ENCODE results near the gene ARHGEF1.

Gene ARHGEF1

DNA sequence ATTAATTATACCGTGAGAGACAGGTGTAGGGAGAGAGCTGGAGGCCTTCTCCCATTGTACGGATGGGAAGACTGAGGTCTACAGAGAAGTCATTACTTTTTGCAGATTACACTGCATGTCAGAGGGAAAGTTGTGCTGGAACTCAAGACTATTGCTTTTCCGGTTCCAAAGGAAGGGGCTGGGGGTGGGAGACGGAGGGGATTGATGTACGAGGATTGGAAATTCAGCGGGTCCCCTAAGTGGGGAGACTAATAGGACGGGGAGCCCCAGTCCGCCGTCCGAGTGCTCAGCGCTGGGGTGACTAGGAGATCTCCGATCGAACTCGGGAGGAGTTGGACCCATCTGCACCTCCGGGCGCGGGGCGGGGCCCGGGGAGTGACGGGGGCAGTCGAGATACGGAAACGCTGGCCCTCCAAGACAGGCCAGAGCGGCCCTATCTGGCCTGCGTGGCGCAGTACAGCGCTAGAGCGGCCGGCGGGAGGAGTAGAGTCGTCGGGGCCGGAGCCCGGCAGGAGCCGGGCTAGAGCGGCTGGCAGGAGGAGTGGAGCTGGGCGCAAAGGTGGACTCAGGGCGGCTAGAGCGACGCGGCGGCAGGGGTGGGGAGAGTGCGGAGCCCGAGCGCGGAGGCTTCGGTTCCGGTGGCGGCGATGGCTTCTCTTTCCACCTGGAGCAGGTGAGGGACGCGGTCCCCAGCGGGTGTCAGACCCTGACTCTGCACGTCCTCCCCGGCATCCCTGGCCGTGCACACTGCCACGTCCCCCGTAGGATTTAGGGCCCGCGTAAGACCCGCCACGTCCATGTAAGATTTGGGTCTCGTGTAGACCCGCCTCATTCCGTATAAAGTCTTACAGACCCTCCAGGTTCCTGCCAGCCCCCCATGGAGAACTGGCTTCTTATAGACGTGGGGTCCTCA, 1.1 kb downstream of the ARHGEF1 start:
- peak; percentile 94 for DNase-seq

DNA sequence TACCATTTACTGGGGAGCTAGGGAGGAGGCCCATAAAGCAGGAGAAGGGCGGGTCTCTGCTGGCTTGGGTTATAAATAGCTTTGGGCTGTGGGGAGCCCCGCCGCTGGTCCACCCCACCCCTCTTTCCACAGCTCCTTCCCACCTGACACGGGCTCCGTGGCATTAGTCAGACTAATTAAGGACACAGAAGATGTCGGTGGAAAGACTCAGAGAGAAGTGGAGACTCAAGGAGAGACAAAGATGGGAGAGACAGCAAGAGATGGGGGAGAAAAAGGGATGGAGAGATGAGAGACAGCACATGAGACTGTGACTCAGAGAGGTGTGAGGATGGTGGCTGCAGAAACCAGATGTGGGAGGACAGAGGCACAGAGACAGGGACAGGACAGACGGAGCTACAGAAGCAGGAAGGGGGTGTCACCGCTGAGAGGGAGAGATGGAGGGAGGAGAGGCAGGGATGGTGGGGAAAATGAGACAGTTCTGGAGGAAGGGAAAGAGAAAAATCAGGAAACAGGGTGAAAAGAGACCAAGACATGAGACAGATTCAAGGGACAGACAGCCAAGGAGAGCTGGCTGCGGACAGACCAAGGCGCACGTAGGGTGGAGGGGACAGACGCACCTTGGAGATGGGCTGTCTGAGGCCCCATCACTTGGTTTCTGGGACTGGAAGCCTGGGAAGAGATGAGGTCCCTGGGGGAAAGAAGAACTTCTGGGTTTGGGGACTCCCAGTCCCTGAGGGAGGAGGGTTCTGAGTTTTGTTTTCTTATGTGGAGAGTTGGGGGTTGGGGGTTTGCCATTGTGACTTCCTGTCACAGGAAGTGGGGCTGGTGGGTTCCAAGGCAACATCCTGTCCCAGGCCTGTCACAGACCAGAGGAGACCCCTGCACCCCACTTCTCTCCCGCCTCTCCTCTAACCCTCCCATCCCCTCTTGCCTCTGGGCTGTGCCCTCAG, 4.1 kb downstream of the ARHGEF1 start:
- peak; percentile 74 for DNase-seq

DNA sequence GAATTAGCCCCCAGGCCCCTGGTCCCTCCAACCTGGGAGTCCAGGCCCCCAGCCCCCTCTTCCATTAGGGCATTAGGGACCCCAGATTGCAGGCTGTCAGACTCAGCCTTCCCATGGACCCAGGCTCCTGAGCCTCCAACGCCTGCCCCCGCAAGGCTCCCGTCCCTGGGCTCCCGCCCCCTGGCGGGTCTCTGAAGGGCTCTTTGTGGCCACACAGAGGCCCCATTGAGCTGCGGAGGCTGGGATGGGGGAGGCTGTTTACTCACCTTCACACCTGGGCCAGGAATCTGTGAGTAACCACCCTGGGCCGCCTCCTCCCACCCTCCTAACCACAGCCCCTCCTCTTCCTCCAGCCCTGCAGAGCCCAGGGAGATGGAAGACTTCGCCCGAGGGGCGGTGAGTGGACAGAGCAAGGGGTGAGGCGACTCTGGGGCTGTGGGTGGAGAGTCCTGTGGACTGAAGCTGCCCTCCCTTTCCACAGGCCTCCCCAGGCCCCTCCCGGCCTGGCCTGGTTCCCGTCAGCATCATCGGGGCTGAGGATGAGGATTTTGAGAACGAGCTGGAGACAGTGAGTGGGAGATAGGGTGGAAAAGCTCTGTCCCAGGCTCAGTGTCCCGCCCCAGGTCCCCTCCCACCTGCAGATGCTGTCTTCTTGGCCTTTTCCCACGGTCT, 4.9 kb downstream of the ARHGEF1 start:
- DNase-seq = peak; percentile 78

DNA sequence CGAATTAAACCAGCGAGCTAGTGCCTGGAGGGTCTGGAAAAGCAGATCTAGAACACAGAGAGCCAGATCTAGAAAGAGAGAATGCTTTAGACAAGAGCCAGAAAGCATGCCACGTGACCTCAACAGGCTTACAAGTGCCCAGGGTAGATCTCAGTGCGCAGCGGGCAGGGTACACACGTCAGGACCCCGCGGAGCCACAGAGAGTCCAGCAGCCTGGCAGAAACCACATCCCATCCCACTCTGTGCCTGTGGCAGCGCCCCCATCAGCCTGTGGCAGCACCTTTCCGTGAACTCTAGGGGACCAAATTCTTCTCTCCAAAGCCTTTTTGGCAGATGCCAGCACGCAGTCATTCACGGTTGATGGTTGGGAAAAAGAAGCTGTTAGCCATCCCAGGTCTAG, 5.9 kb downstream of the ARHGEF1 start:
- no peak for DNase-seq

DNA sequence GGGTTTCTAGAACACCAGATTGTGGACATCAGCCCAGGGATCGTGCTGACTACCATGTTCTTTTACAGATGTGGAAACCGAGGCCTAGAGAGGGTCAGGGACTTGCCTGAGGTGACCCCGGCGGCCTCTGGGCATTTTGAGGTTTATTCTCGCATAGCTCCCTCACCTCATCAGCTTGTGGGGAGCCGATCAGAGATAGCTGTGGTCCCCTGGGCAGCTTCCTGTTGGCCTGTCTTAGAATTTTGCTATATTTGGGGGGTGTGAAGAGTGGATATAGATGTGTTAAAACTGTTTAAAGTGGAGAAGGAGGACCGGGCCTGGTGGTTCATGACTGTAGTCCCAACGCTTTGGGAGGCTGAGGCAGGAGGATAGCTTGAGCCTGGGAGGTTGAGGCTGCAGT, 6.9 kb downstream of the ARHGEF1 start:
- no peak for DNase-seq

DNA sequence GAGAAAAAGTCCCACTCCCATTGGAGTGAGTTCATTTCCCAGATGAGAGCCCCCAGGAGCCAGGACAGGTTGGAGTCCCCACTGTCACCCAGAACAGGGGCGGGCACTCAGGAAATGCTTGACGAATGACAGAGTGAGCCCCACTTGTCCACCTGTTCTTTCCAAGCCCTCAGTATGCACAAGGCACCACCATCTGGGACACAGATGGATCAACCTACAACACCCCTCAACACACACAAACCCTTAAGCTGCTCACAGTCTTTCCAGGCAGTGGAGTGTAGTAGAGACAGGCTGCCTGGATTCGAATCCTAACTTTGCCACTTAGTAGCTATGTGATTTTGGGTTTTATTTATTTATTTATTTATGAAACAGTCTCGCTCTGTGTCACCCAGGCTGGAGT, 8.0 kb downstream of the ARHGEF1 start:
- DNase-seq = no peak

DNA sequence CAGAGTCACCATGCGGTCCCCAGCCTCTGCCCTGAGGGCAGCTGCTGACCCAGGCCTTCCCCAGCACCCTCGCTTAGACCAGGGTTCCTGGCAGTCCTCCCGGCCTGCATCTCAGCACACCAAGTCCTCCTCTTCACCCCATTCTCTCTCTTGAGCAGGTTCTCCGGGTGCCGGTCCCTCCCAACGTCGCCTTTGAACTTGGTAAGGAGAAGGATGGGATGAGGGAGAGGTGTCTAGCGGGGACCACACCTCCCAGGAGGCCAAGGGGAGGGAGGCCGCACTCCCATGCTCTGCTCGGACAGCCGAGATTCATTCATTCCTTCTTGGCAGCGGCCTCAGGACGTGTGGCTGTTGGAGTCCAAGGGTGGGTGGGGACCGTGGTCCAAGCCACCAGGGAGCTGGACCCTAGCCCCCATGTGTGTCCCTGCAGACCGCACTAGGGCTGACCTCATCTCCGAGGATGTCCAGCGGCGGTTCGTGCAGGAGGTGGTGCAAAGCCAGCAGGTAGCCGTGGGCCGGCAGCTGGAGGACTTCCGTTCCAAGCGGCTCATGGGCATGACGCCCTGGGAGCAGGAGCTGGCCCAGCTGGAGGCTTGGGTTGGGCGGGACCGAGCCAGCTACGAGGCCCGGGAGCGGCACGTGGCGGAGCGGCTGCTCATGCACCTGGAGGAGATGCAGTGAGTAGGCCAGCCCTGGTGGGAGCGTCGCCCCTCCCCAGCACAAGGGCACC, 9.4 kb downstream of the ARHGEF1 start:
- DNase-seq = no peak

DNA sequence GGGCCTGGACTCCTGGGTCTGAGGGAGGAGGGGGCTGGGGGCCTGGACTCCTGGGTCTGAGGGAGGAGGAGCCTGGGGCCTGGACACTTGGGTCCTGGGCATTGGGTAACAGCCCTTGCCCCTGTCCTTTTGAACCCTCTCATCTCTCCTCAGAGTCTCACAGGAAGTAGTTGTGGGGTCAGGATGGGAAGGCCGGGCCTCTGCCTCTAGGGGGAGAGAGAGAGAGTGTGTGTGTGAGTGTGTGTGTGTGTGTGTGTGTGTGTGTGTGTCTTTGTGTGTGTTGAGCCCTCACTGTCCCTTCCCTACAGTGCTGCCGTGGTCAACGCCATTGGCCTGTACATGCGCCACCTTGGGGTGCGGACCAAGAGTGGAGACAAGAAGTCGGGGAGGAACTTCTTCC, 10.9 kb downstream of the ARHGEF1 start:
- no peak for DNase-seq

DNA sequence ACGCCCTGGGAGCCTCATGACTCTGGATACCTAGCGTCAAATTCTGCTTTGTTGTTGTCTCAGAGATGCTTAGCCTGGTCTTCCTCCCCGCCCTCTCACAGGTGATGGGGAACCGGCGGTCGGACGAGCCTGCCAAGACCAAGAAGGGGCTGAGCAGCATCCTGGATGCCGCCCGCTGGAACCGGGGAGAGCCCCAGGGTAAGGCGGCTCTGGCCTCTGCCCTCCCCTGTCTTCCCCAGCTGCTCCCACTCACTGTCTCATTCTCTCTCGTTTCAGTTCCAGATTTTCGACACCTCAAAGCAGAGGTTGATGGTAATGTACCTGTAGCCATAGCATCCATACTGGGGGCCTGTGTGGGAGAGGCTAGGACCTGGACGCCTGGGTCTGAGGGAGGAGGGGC, 11.4 kb downstream of the ARHGEF1 start:
- no peak for DNase-seq

DNA sequence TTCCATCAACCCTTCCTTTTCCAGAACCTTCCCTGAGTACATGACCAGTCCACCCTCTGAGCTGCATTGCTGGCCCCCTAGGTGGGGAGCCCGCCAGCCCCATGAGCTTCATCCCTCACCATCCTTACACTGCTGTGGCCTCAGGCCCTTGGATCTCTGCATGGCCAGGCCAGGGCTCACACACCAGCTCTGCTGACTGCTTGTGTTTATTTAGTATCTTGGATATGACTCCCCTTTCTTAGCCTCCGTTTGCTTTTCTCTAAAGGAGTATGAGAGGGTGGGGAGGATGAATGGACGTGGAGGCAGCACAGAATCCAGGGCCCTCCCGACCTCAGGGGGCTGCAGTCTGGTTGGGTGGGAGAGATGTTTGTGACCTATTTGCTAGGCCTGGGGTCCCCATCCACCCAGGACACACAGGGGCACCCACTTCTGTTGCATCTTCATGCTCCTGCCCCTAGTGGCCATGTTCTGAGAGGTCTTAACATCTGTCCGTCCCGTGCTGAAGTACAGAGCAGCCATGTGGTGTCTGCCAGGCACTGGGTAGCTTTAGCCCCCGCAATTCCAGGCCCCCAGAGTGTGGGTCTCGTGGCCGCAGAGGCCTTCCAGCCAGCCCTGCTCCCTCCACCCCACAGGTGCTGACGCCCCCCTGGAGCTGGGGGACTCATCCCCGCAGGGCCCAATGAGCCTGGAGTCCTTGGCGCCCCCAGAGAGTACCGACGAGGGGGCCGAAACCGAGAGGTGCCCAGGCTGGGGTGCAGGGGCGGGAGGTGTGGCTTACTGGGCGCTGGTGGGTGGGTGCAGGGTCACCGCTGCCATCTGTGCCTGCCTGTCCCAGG, 13.0 kb downstream of the ARHGEF1 start:
- no peak for DNase-seq

DNA sequence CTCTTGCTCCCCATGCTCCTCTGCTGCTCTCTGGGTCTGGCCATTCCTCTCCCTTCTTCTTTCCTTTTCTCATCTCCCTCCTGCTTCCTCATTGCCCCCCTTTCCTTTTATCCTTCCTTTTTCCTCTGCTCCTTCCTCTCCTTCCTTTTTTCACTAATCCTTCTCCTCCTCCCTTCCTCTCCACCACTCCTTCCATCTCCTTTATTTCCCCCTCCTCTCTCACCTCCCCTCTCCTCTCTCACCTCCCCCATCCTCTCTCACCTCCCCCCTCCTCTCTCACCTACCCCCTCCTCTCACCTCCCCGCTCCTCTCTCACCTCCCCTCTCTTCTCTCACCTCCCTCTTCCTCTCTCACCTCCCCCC, 13.6 kb downstream of the ARHGEF1 start:
- DNase-seq = no peak

DNA sequence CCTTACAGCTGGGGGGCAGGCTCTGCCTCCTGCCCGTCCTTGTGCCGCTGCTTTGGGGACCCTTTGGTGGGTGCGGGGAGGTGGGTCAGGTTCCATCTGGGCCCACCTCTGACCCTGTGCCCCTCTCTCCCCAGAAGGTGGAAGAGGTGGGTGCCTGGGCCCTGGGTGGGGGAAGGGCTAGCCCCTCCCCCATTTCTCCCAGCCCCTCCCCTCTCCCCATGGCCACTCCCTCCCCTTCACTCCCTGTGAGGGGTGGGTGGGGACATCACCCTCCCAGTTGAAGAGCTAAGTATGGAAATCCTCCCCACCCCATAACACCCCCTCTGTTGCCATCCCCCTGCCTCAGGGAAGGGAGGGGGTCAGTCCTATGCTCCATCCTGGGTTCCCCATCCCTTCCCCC, 14.2 kb downstream of the ARHGEF1 start:
- no peak for DNase-seq

DNA sequence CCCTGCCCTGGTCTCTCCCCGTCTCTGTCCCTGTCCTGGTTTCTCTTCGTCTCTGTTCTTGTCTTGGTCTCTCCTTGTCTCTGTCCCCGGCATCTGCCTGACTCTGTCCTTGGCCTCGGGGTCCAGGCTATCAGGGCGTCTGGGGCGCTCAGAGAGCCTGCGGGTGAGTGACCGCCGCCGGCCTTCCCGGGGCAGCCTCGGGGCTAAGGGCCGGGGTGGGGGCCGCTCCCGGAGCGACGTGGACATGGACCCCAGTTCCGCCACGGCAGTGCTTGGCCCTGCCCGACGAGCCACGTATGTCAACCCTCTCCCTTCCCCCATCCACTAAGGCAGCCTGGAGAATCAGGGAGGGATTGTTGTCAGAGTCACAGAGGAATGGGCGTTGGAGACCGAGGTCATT, 14.8 kb downstream of the ARHGEF1 start:
- no peak for DNase-seq

DNA sequence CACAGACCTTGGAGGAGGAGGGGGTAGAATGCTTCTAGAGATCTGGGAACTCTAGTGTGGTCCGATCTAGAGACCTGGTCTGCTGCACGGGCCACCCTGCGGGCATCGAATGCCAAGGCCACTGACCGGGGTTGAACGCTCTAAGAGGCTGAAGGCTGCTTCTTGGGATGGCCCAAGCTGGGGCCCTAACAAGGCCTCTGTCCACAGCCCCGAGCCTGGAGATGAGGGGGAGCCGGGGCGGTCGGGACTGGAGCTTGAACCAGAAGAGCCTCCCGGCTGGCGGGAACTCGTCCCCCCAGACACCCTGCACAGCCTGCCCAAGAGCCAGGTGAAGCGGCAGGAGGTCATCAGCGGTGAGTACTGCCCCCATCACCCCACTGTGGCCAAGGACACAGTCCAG, 15.3 kb downstream of the ARHGEF1 start:
- DNase-seq = no peak

DNA sequence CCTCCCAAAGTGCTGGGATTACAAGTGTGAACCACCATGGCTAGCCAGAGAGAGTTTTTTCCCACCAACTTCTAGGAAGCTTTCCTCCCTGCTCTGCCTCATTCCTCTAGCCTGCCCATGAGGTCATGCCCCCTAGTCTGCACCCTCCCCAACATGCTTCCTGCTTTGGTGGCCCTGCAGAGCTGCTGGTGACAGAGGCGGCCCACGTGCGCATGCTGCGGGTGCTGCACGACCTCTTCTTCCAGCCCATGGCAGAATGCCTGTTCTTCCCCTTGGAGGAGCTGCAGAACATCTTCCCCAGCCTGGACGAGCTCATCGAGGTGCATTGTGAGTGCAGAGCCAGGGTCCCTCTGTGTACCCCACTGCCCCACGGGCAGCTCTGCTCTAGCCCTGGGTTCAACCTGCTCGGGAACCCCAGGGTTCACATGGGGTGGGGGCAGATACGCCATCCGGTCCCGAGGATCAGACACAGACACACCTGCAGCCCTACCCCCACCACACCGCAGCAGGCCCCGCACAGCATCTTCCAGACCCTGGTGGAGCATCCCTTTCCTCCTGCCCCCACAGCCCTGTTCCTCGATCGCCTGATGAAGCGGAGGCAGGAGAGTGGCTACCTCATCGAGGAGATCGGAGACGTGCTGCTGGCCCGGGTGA, 18.9 kb downstream of the ARHGEF1 start:
- no peak for DNase-seq

DNA sequence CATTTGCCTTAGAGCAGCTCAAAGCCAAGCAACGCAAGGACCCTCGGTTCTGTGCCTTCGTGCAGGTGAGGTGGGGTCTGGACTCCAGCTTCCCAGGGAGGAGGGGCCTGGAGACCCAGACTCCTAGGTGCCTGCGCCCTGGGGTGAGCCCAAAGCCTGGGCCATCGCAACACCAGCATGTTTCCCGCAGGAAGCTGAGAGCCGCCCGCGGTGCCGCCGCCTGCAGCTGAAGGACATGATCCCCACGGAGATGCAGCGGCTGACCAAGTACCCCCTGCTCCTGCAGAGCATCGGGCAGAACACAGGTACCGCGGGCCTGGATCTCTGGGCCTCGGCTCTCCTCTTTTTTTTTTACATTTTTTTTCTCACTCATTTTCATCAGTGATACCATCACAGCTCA, 19.6 kb downstream of the ARHGEF1 start:
- DNase-seq = no peak

DNA sequence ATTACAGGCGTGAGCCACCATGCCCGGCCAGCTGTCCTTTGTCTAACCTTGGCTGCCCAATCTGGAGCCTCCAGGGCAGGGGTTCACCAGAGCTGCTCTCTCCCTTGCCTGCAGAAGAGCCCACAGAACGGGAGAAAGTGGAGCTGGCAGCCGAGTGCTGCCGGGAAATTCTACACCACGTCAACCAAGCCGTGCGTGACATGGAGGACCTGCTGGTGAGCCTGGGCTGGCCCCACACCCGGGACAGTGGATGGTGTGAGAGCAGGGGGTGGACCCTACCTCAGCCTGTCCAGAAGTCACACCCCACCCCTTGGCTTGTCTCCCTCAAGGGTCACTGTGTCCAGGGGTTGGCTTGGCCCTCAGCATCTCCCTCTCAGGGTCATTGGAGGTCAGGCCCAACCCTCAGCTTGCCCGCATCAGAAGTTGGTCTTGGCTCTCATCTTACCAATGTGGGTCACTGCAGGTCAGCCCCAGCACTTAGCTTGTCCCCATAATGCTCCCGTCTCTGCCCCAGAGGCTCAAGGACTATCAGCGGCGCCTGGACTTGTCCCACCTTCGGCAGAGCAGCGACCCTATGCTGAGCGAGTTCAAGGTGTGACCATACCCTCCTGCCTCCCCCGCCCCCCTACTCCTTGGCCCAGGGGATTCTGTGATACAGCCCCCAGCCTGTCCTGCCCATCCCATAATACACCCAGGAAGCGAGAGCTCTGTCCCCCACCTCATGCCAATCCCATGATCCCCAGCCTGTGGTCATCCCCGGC, 20.4 kb downstream of the ARHGEF1 start:
- DNase-seq = no peak

DNA sequence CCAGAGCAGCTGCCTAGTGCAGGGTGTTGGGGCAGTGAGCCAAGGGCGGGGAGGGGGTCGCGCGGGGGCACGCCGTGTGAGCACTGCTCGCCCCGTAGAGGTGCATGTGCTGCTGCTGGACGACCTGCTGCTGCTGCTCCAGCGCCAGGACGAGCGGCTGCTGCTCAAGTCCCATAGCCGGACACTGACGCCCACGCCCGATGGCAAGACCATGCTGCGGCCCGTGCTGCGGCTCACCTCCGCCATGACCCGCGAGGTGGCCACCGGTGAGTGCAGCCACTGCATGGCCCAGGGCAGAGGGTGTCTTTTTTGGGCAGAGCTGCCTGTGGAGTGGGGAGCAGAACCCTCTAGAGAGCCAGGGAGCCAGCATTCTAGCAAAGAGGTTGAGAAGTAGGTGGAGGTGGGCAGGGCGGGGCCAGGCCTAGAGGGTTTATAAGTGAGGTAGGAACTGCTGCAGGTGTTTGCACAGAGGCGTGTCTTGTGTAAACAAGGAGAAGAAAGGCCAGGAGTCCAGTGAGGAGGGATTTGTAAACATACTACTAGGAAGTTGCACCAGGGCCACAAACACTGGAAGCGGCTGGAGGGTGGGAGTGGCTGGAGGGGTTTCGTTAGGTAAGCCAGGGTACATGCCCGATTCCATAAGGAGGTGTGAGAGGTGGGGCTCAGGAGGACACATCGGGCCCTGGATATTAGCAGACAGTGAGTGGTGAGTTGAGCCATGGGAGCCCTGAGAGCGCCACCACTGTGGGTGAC, 21.3 kb downstream of the ARHGEF1 start:
- no peak for DNase-seq

DNA sequence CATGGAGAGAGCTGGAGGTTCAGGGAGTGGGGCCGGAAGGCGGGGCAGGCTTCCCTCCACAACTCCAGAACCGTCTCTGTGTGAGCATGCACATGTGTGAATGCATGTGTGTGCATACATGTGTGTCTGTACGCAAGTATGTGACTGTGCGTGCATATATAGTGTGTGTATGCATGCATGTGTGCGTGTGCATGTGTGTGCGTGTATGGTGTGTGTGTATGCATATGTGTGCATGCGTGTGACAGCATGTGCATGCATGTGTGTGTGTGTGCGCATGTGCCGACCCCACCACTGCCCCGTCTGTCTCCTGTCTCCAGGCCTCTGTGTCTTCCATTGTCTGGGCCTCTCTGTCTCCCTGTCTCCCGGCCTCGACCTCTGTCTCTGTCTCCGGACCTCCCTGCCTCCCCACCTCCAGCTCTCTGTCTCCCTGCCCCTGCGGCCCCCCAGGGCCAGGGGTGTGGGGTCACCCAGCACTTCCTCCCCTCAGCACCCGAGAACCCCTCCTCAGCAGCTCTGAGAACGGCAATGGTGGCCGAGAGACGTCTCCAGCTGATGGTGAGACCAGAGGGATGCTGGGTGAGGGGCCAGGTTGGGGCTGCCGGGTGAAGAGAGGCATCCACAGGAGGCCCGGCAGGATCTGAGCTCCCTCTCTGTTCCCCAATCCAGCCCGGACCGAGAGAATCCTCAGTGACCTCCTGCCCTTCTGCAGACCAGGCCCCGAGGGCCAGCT, 22.5 kb downstream of the ARHGEF1 start:
- no peak for DNase-seq

All from CD4-positive, alpha-beta T cell treated with Interferon gamma for 1 hour (primary cell).